HCT116 (cell line): Measurements from ENCODE around the gene RBP2.

Experiments used
- CEBPB ChIP-seq: IDR thresholded peaks from 2 replicates; pipeline ENCODE4 v1.6.1; 2012; ENCODE audit warnings: low read depth
- EGR1 ChIP-seq: IDR thresholded peaks from 2 replicates; pipeline ENCODE4 v1.6.1; 2012; ENCODE audit warnings: low read depth
- EZH2 ChIP-seq: fragments of 200-600 bp; sonication (generic); IDR thresholded peaks from 2 replicates; pipeline ENCODE4 v1.6.1; 2017; ENCODE audit warnings: antibody characterized with exemption, mixed run types
- EZH2phosphoT487 ChIP-seq: fragments of 200-600 bp; IDR thresholded peaks from 2 replicates; pipeline ENCODE4 v1.6.1; 2018; ENCODE audit warnings: antibody characterized with exemption, borderline replicate concordance
- FOSL1 ChIP-seq: IDR thresholded peaks from 2 replicates; pipeline ENCODE4 v1.6.1; 2012; ENCODE audit warnings: low read depth
- JUND ChIP-seq: IDR thresholded peaks from 2 replicates; pipeline ENCODE4 v1.6.1; 2012
- POLR2A ChIP-seq: IDR thresholded peaks from 2 replicates; pipeline ENCODE4 v1.7.0; 2011; ENCODE audit warnings: borderline replicate concordance; ENCODE audit not compliant: insufficient read depth, insufficient read length; ENCODE audit errors: extremely low read depth
- POLR2AphosphoS5 ChIP-seq: IDR thresholded peaks from 2 replicates; pipeline ENCODE4 v1.6.1; 2011; ENCODE audit warnings: mild to moderate bottlenecking, low read depth, low read length, moderate library complexity
- RAD21 ChIP-seq: IDR thresholded peaks from 2 replicates; pipeline ENCODE4 v1.6.1; 2012; ENCODE audit warnings: low read depth, mild to moderate bottlenecking
- SP1 ChIP-seq: IDR thresholded peaks from 2 replicates; pipeline ENCODE4 v1.6.1; 2012; ENCODE audit warnings: low read depth
- TCF7L2 ChIP-seq: IDR thresholded peaks from 2 replicates; pipeline ENCODE4 v1.7.0; 2011; ENCODE audit warnings: borderline replicate concordance, inconsistent platforms; ENCODE audit not compliant: insufficient read depth, insufficient read length; ENCODE audit errors: extremely low read depth
- ZNF274 ChIP-seq: fragments of 200-500 bp; sonication (Bioruptor generic); IDR thresholded peaks from 2 replicates; pipeline ENCODE4 v1.6.1; 2014; ENCODE audit warnings: mild to moderate bottlenecking, low read depth, low read length, inconsistent platforms
- TF ChIP-seq, protein P1 (sequence below), 3 experiments: fragments of 200-600 bp in 1 of 3; sonication (generic) in 1 of 3; IDR thresholded peaks in 2 of 3; conservative IDR thresholded peaks in 1 of 3; 2 replicates each; pipeline ENCODE4 v1.5.1; 2012 to 2017; ENCODE audit warnings: low read depth in 2 of 3, low read length in 2 of 3, antibody characterized with exemption in 1 of 3, borderline replicate concordance in 1 of 3, control low read depth in 1 of 3, mild to moderate bottlenecking in 1 of 3, mixed read lengths in 1 of 3, mixed run types in 1 of 3, moderate library complexity in 1 of 3; ENCODE audit not compliant: insufficient read depth in 1 of 3
- TF ChIP-seq, protein P2 (sequence below): IDR thresholded peaks from 2 replicates; pipeline ENCODE4 v1.6.1; 2012; ENCODE audit warnings: low read depth

DNA sequence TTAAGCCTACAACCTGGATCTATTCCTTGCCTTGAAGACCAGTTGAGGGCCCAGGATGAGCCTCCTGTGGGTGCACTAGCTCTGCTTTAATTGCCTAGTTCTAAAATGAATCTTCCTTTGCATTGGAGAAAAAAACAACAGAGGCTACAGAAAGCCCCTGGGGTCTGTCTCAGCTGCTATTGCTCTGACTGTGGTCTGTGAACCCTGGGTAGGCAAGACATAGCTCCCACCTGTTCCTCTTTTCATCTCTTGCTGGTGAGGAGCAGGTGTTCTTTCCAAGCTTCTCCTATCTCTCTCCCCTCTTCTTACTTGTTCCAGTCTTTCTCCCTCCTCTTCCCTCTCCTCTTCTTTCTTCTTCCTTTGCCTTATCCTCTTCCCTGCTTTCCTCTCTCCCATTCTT, 28.8 kb downstream of the RBP2 start:
- TF ChIP-seq, protein P1, sequence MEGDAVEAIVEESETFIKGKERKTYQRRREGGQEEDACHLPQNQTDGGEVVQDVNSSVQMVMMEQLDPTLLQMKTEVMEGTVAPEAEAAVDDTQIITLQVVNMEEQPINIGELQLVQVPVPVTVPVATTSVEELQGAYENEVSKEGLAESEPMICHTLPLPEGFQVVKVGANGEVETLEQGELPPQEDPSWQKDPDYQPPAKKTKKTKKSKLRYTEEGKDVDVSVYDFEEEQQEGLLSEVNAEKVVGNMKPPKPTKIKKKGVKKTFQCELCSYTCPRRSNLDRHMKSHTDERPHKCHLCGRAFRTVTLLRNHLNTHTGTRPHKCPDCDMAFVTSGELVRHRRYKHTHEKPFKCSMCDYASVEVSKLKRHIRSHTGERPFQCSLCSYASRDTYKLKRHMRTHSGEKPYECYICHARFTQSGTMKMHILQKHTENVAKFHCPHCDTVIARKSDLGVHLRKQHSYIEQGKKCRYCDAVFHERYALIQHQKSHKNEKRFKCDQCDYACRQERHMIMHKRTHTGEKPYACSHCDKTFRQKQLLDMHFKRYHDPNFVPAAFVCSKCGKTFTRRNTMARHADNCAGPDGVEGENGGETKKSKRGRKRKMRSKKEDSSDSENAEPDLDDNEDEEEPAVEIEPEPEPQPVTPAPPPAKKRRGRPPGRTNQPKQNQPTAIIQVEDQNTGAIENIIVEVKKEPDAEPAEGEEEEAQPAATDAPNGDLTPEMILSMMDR (IDR thresholded peaks at IDR 0.05 in 2 of 3, conservative IDR thresholded peaks at IDR 0.05 in 1 of 3; ENCODE audit: borderline replicate concordance in 1 of 3, insufficient read depth in 1 of 3, low read depth in 2 of 3, low read length in 2 of 3) = no peak
- TF ChIP-seq POLR2A = no peak
- TF ChIP-seq EZH2 = no peak
- no peak for TF ChIP-seq EGR1
- no peak for TF ChIP-seq ZNF274
- no peak for TF ChIP-seq RAD21
- no peak for TF ChIP-seq JUND
- TF ChIP-seq POLR2AphosphoS5 = no peak
- TF ChIP-seq FOSL1 = no peak
- no peak for TF ChIP-seq TCF7L2
- no peak for TF ChIP-seq SP1
- TF ChIP-seq CEBPB = no peak
- TF ChIP-seq EZH2phosphoT487 = no peak
- TF ChIP-seq, protein P2, sequence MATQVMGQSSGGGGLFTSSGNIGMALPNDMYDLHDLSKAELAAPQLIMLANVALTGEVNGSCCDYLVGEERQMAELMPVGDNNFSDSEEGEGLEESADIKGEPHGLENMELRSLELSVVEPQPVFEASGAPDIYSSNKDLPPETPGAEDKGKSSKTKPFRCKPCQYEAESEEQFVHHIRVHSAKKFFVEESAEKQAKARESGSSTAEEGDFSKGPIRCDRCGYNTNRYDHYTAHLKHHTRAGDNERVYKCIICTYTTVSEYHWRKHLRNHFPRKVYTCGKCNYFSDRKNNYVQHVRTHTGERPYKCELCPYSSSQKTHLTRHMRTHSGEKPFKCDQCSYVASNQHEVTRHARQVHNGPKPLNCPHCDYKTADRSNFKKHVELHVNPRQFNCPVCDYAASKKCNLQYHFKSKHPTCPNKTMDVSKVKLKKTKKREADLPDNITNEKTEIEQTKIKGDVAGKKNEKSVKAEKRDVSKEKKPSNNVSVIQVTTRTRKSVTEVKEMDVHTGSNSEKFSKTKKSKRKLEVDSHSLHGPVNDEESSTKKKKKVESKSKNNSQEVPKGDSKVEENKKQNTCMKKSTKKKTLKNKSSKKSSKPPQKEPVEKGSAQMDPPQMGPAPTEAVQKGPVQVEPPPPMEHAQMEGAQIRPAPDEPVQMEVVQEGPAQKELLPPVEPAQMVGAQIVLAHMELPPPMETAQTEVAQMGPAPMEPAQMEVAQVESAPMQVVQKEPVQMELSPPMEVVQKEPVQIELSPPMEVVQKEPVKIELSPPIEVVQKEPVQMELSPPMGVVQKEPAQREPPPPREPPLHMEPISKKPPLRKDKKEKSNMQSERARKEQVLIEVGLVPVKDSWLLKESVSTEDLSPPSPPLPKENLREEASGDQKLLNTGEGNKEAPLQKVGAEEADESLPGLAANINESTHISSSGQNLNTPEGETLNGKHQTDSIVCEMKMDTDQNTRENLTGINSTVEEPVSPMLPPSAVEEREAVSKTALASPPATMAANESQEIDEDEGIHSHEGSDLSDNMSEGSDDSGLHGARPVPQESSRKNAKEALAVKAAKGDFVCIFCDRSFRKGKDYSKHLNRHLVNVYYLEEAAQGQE = no peak
